Hepatocyte (in vitro differentiated cells): ENCODE results near the gene TBC1D1. TPM values are rescaled to one million over a fixed set of nuclear protein-coding genes. Genes with fewer than 3 reads are reported as not detected.

Experiments used
- DNase-seq: peaks from one replicate; pipeline ENCODE4 v3.0.0-alpha.2; 2016; ENCODE audit warnings: low spot score
- H2AFZ ChIP-seq: fragments of 200-600 bp; sonication (generic); 2 replicates; pipeline ENCODE4 v1.6.0; 2016; ENCODE audit warnings: antibody characterized with exemption, mild to moderate bottlenecking
- H3K27ac ChIP-seq: fragments of 200-600 bp; sonication (generic); 2 replicates; pipeline ENCODE4 v1.5.1; 2016; ENCODE audit warnings: mild to moderate bottlenecking
- H3K27me3 ChIP-seq: fragments of 200-600 bp; sonication (generic); 2 replicates; pipeline ENCODE4 v1.6.1; 2016
- H3K36me3 ChIP-seq: fragments of 200-600 bp; sonication (generic); replicated peaks from 2 replicates; pipeline ENCODE4 v1.5.1; 2016; ENCODE audit warnings: low read depth; ENCODE audit not compliant: insufficient read depth
- H3K4me1 ChIP-seq: fragments of 200-600 bp; sonication (generic); 2 replicates; pipeline ENCODE4 v1.5.1; 2016; ENCODE audit warnings: mild to moderate bottlenecking, moderate library complexity; ENCODE audit not compliant: insufficient read depth
- H3K4me2 ChIP-seq: fragments of 200-600 bp; sonication (generic); 2 replicates; pipeline ENCODE4 v1.6.0; 2016
- H3K4me3 ChIP-seq: fragments of 200-600 bp; sonication (generic); 2 replicates; pipeline ENCODE4 v1.5.1; 2016; ENCODE audit warnings: mild to moderate bottlenecking
- H3K79me2 ChIP-seq: fragments of 200-600 bp; sonication (generic); 2 replicates; pipeline ENCODE4 v1.6.0; 2017; ENCODE audit warnings: mild to moderate bottlenecking
- H3K9me2 ChIP-seq: fragments of 200-600 bp; sonication (generic); replicated peaks from 2 replicates; pipeline ENCODE4 v1.6.0; 2017; ENCODE audit warnings: mild to moderate bottlenecking; ENCODE audit not compliant: insufficient read depth
- H3K9me3 ChIP-seq: fragments of 200-600 bp; sonication (generic); 2 replicates; pipeline ENCODE4 v1.5.1; 2016; ENCODE audit warnings: low read depth, mild to moderate bottlenecking
- H4K20me1 ChIP-seq: fragments of 200-600 bp; sonication (generic); 2 replicates; pipeline ENCODE4 v1.6.0; 2016; ENCODE audit warnings: mild to moderate bottlenecking; ENCODE audit not compliant: insufficient read depth, poor library complexity, severe bottlenecking
- CTCF ChIP-seq: fragments of 200-600 bp; sonication (generic); IDR thresholded peaks from 2 replicates; pipeline ENCODE4 v1.5.1; 2016; ENCODE audit warnings: antibody characterized with exemption, mild to moderate bottlenecking; ENCODE audit not compliant: poor library complexity
- EZH2 ChIP-seq: fragments of 200-600 bp; sonication (generic); IDR thresholded peaks from 2 replicates; pipeline ENCODE4 v1.6.1; 2016; ENCODE audit warnings: antibody characterized with exemption, mild to moderate bottlenecking, borderline replicate concordance
- EZH2phosphoT487 ChIP-seq: fragments of 200-600 bp; sonication (generic); IDR thresholded peaks from one replicate; pipeline ENCODE4 v1.6.1; 2018; ENCODE audit warnings: antibody characterized with exemption, mild to moderate bottlenecking, low read depth, moderate library complexity; ENCODE audit not compliant: unreplicated experiment, severe bottlenecking
- WGBS: methylation state at CpG from one replicate; pipeline ENCODE4 v1.1.6; 2016; ENCODE audit warnings: low lambda C conversion rate; ENCODE audit errors: missing lambda C conversion rate; 5-methylcytosine and 5-hydroxymethylcytosine counted together
- polyA plus RNA-seq: library from polyadenylated mRNA; unstranded; fragments of >200 nt; fragmentation: Nextera tagmentation; extraction: Ambion mirVana; gene quantifications from 2 replicates; pipeline ENCODE4 v1.2.1, GENCODE V29; 2016
- total RNA-seq: library from RNA; depleted of rRNA; stranded (reverse); fragments of >200 nt; gene quantifications from 2 replicates; pipeline ENCODE4 v1.2.3, GENCODE V29; 2014

TBC1D1 gene
- total and polyA plus RNA-seq, 2 experiments from 2014 or later: 45.6 to 117 TPM

- 78% methylated on average over 5 of the region's 5 CpGs for WGBS
- no peak overlapping the region for H2AFZ ChIP-seq
These were observed 70.0 kb downstream of the TBC1D1 start for GRCh38 chr4:37960679-37961450.

GRCh38 chr4:37964734-37965457 is 74.0 kb downstream of the TBC1D1 start:
- H3K9me2 ChIP-seq: no peaks in the 10 kb centered on the region
- H4K20me1 ChIP-seq: no peaks in the 10 kb centered on the region
- no peak overlapping the region for H3K27ac ChIP-seq
- H3K4me1 ChIP-seq: peaks cover 15% of the 10 kb centered on the region
- WGBS: 96% methylated on average over 4 of the region's 4 CpGs
- no peak for TF ChIP-seq EZH2
- TF ChIP-seq CTCF: no peak
- TF ChIP-seq EZH2phosphoT487: no peak
- no peak overlapping the region for H3K4me3 ChIP-seq
- H3K9me3 ChIP-seq: no peaks in the 10 kb centered on the region
- no peaks in the 10 kb centered on the region for H3K36me3 ChIP-seq
- H2AFZ ChIP-seq: no peak overlapping the region
- H3K79me2 ChIP-seq: no peaks in the 10 kb centered on the region
- no peaks in the 10 kb centered on the region for H3K27me3 ChIP-seq
- H3K4me2 ChIP-seq: no peak overlapping the region
- no peak for DNase-seq

More at GRCh38 chr4:37960679-37961450, 70.0 kb downstream of the TBC1D1 start:
- H3K9me2 ChIP-seq: no peaks in the 10 kb centered on the region
- no peaks in the 10 kb centered on the region for H3K27me3 ChIP-seq
- H3K4me2 ChIP-seq: no peak overlapping the region
- no peak for DNase-seq
- no peaks in the 10 kb centered on the region for H3K36me3 ChIP-seq
- no peaks in the 10 kb centered on the region for H3K4me1 ChIP-seq
- TF ChIP-seq EZH2 (no peak), CTCF (no peak), EZH2phosphoT487 (no peak)
- no peaks in the 10 kb centered on the region for H3K79me2 ChIP-seq
- H4K20me1 ChIP-seq: no peaks in the 10 kb centered on the region
- H3K9me3 ChIP-seq: no peaks in the 10 kb centered on the region
- no peak overlapping the region for H3K27ac ChIP-seq
- no peak overlapping the region for H3K4me3 ChIP-seq

GRCh38 chr4:37966044-37966443 is 75.2 kb downstream of the TBC1D1 start:
- 84% methylated on average over 3 of the region's 3 CpGs for WGBS
- Histone ChIP-seq H3K79me2 (no peaks in the 10 kb centered on the region), H3K9me3 (no peaks in the 10 kb centered on the region), H4K20me1 (no peaks in the 10 kb centered on the region), H3K4me2 (no peak overlapping the region), H3K4me1 (peaks cover 15% of the 10 kb centered on the region), H2AFZ (no peak overlapping the region), H3K36me3 (no peaks in the 10 kb centered on the region), H3K27me3 (no peaks in the 10 kb centered on the region), H3K27ac (no peak overlapping the region), H3K9me2 (no peaks in the 10 kb centered on the region), H3K4me3 (no peak overlapping the region)
- TF ChIP-seq CTCF (no peak), EZH2phosphoT487 (no peak), EZH2 (no peak)
- no peak for DNase-seq
